HTR-8/SVneo (cell line): Measurements from ENCODE around the gene KCNN2.

ENCODE experiments used
- DNase-seq: peaks from one replicate; pipeline ENCODE4 v3.0.0; 2011; ENCODE audit warnings: low spot score, mixed read lengths; ENCODE audit not compliant: insufficient read length
- FAIRE-seq: peaks from 2 replicates; lab custom pipeline; 2011; peaks lifted over from hg19 to GRCh38; lab: Jason Lieb, UNC

Gene KCNN2

GRCh38 chr5:114361724-114362196 is at the start of gene KCNN2:
TSS of gene KCNN2 (plus strand) at chr5:114362070. CDS start at chr5:114362140, 70 bp downstream.
- DNase-seq, result peak; percentile 10
- FAIRE-seq, result no peak

- DNase-seq (no peak), FAIRE-seq (no peak)
Observed at GRCh38 chr5:114312658-114313057, 49.2 kb upstream of the KCNN2 start.

- DNase-seq, result no peak
- no peak for FAIRE-seq
Observed at GRCh38 chr5:114314061-114314460, 47.8 kb upstream of the KCNN2 start.

- DNase-seq (no peak), FAIRE-seq (no peak)
Observed at GRCh38 chr5:114316167-114316566, 45.7 kb upstream of the KCNN2 start.

- DNase-seq (no peak), FAIRE-seq (no peak)
Observed at GRCh38 chr5:114317751-114318150, 44.1 kb upstream of the KCNN2 start.

GRCh38 chr5:114319236-114319635 is 42.6 kb upstream of the KCNN2 start:
- no peak for DNase-seq
- FAIRE-seq, result no peak

GRCh38 chr5:114319821-114320220 is 42.0 kb upstream of the KCNN2 start:
- no peak for DNase-seq

GRCh38 chr5:114324282-114324681 is 37.6 kb upstream of the KCNN2 start:
- DNase-seq (no peak), FAIRE-seq (no peak)

More at GRCh38 chr5:114319821-114320220, 42.0 kb upstream of the KCNN2 start:
- FAIRE-seq, result no peak

- no peak for DNase-seq
- no peak for FAIRE-seq
Observed at GRCh38 chr5:114325541-114325940, 36.3 kb upstream of the KCNN2 start.

- FAIRE-seq (no peak), DNase-seq (no peak)
Observed at GRCh38 chr5:114327474-114327873, 34.4 kb upstream of the KCNN2 start.

- DNase-seq (no peak), FAIRE-seq (no peak)
Observed at GRCh38 chr5:114327987-114328386, 33.9 kb upstream of the KCNN2 start.

GRCh38 chr5:114330916-114331531 is 30.8 kb upstream of the KCNN2 start:
- DNase-seq (no peak), FAIRE-seq (no peak)

- FAIRE-seq (no peak), DNase-seq (no peak)
Observed at GRCh38 chr5:114332493-114332892, 29.4 kb upstream of the KCNN2 start.

GRCh38 chr5:114332925-114333324 is 28.9 kb upstream of the KCNN2 start:
- FAIRE-seq, result no peak

GRCh38 chr5:114335391-114335790 is 26.5 kb upstream of the KCNN2 start:
- FAIRE-seq, result no peak
- no peak for DNase-seq

More at GRCh38 chr5:114332925-114333324, 28.9 kb upstream of the KCNN2 start:
- DNase-seq, result no peak

GRCh38 chr5:114339108-114339507 is 22.8 kb upstream of the KCNN2 start:
- no peak for DNase-seq
- no peak for FAIRE-seq

GRCh38 chr5:114346181-114346580 is 15.7 kb upstream of the KCNN2 start:
- no peak for FAIRE-seq
- DNase-seq, result no peak

GRCh38 chr5:114355086-114355830 is 6.6 kb upstream of the KCNN2 start:
- no peak for FAIRE-seq
- no peak for DNase-seq

GRCh38 chr5:114358329-114358728 is 3.5 kb upstream of the KCNN2 start:
- no peak for DNase-seq
- no peak for FAIRE-seq

- DNase-seq (no peak), FAIRE-seq (no peak)
Observed at GRCh38 chr5:114360357-114360756, 1.5 kb upstream of the KCNN2 start.
